Neuronal stem cell (in vitro differentiated cells): ENCODE measurements around the gene SSBP3.
A peak's percentile ranks its signal among the peaks of the same experiment; 100 is the strongest.

Source experiments
- DNase-seq: peaks from one replicate; pipeline ENCODE4 v3.0.0-alpha.2; 2013; ENCODE audit warnings: low spot score
- H2AFZ ChIP-seq: one replicate; pipeline ENCODE4 v1.6.1; 2013; ENCODE audit warnings: mild to moderate bottlenecking, low read length, inconsistent platforms
- H2AK5ac ChIP-seq: 2 replicates; pipeline ENCODE4 v1.6.1; 2013; ENCODE audit warnings: low read depth, mild to moderate bottlenecking, inconsistent platforms, low read length, moderate library complexity, mixed read lengths
- H2BK120ac ChIP-seq: 2 replicates; pipeline ENCODE4 v1.6.1; 2013; ENCODE audit warnings: low read depth, mild to moderate bottlenecking, inconsistent platforms, low read length, moderate library complexity, mixed read lengths
- H2BK12ac ChIP-seq: one replicate; pipeline ENCODE4 v1.6.1; 2013; ENCODE audit warnings: low read length, inconsistent platforms
- H2BK15ac ChIP-seq: 2 replicates; pipeline ENCODE4 v1.6.1; 2013; ENCODE audit warnings: mild to moderate bottlenecking, low read length, inconsistent platforms, mixed read lengths
- H2BK5ac ChIP-seq: one replicate; pipeline ENCODE4 v1.6.1; 2013; ENCODE audit warnings: inconsistent platforms, mild to moderate bottlenecking, low read length, moderate library complexity
- H3K14ac ChIP-seq: one replicate; pipeline ENCODE4 v1.6.1; 2013; ENCODE audit warnings: low read length, inconsistent platforms
- H3K18ac ChIP-seq: 2 replicates; pipeline ENCODE4 v1.6.1; 2013; ENCODE audit warnings: low read length, inconsistent platforms
- H3K23ac ChIP-seq: 2 replicates; pipeline ENCODE4 v1.6.1; 2013; ENCODE audit warnings: low read depth, mild to moderate bottlenecking, mixed read lengths, low read length, inconsistent platforms; ENCODE audit not compliant: poor library complexity
- H3K27ac ChIP-seq: replicated peaks from 3 replicates; pipeline ENCODE4 v1.5.1; 2013; ENCODE audit warnings: low read length, inconsistent platforms
- H3K27me3 ChIP-seq, 3 experiments: 2 replicates each; pipeline ENCODE4 v1.6.1; 2013; ENCODE audit warnings: low read length in 3 of 3, mild to moderate bottlenecking in 2 of 3, inconsistent platforms in 1 of 3, low read depth in 1 of 3, mixed read lengths in 1 of 3, moderate library complexity in 1 of 3; ENCODE audit not compliant: control insufficient read depth in 3 of 3, insufficient read depth in 3 of 3
- H3K36me3 ChIP-seq, 2 donors: replicated peaks in 1 of 2; 2 replicates each; pipeline ENCODE4 v1.6.1; 2013; ENCODE audit warnings: low read length in 2 of 2; ENCODE audit not compliant: control insufficient read depth in 2 of 2, insufficient read depth in 2 of 2
- H3K4ac ChIP-seq: 2 replicates; pipeline ENCODE4 v1.6.1; 2013; ENCODE audit warnings: inconsistent platforms, mild to moderate bottlenecking, low read length, moderate library complexity
- H3K4me1 ChIP-seq, 2 donors: 1 replicate in 1 of 2; 2 replicates in 1 of 2; pipeline ENCODE4 v1.6.1; 2013; ENCODE audit warnings: low read length in 2 of 2, low read depth in 1 of 2; ENCODE audit not compliant: control insufficient read depth in 2 of 2, insufficient read depth in 1 of 2
- H3K4me2 ChIP-seq: one replicate; pipeline ENCODE4 v1.6.1; 2013; ENCODE audit warnings: mild to moderate bottlenecking, low read length, inconsistent platforms; ENCODE audit not compliant: insufficient read depth, poor library complexity, severe bottlenecking
- H3K4me3 ChIP-seq, 2 donors: 2 replicates each; pipeline ENCODE4 v1.5.1; 2013; ENCODE audit warnings: low read length in 2 of 2, mild to moderate bottlenecking in 2 of 2, inconsistent platforms in 1 of 2, moderate library complexity in 1 of 2
- H3K79me1 ChIP-seq: one replicate; pipeline ENCODE4 v1.6.1; 2013; ENCODE audit warnings: low read depth, mild to moderate bottlenecking, inconsistent platforms, low read length, moderate library complexity
- H3K9ac ChIP-seq: one replicate; pipeline ENCODE4 v1.6.1; 2013; ENCODE audit warnings: mild to moderate bottlenecking, low read depth, low read length, inconsistent platforms; ENCODE audit not compliant: poor library complexity
- H3K9me3 ChIP-seq, 2 donors: replicated peaks in 1 of 2; 2 replicates each; pipeline versions ENCODE3 to v1.6.1; 2013; ENCODE audit warnings: low read length in 2 of 2, mild to moderate bottlenecking in 2 of 2, inconsistent platforms in 1 of 2, low read depth in 1 of 2, mixed read lengths in 1 of 2, moderate library complexity in 1 of 2; ENCODE audit not compliant: control insufficient read depth in 2 of 2, insufficient read depth in 1 of 2
- H4K8ac ChIP-seq: one replicate; pipeline ENCODE4 v1.6.1; 2013; ENCODE audit warnings: low read depth, mild to moderate bottlenecking, inconsistent platforms, low read length, moderate library complexity
- H4K91ac ChIP-seq: one replicate; pipeline ENCODE4 v1.6.1; 2013; ENCODE audit warnings: low read length, low read depth, mild to moderate bottlenecking, inconsistent platforms; ENCODE audit not compliant: poor library complexity
- WGBS, 2 donors: extraction: QIAGEN DNeasy Blood & Tissue Kit; methylation state at CpG; one replicate each; pipeline ENCODE4 v1.1.7; 2013; ENCODE audit warnings: missing lambda C conversion rate in 2 of 2, mixed read lengths in 1 of 2; ENCODE audit not compliant: insufficient read length in 2 of 2, insufficient replicate concordance in 1 of 2; ENCODE audit errors: extremely low coverage in 2 of 2; 5-methylcytosine and 5-hydroxymethylcytosine counted together

Gene SSBP3

GRCh38 chr1:54404939-54405897 lies 976 bp downstream of the SSBP3 start:
- Histone ChIP-seq H4K91ac (no peak overlapping the region), H3K9ac (peak overlapping the region; percentile 94), H3K36me3 (peaks cover 14 to 47% of the 10 kb centered on the region in 2 donors), H3K18ac (peak overlapping the region; percentile 95), H3K23ac (peak overlapping the region; percentile 86), H3K4me3 (peak overlapping the region; percentile 94 to 97), H3K27me3 (no peaks in the 10 kb centered on the region), H2BK120ac (no peak overlapping the region), H3K4ac (no peak overlapping the region), H3K9me3 (peaks cover 0 to 3% of the 10 kb centered on the region in 2 donors), H3K79me1 (peaks cover 11% of the 10 kb centered on the region), H2AFZ (peak overlapping the region; percentile 8), H4K8ac (no peak overlapping the region), H2AK5ac (peak overlapping the region; percentile 43), H3K4me2 (peak overlapping the region; percentile 92), H2BK12ac (no peak overlapping the region), H2BK15ac (peak overlapping the region; percentile 77), H2BK5ac (peak overlapping the region; percentile 67), H3K14ac (peak overlapping the region; percentile 95), H3K4me1 (peaks cover 25 to 41% of the 10 kb centered on the region in 2 donors), H3K27ac (no peak overlapping the region)
- DNase-seq = no peak
- no CpG with 5 or more reads among the region's 92 CpGs for WGBS, 2 donors

- Histone ChIP-seq H3K14ac (no peak overlapping the region), H3K9ac (no peak overlapping the region), H3K18ac (peak overlapping the region; percentile 55), H3K4me2 (peak overlapping the region; percentile 92), H3K27ac (no peak overlapping the region), H2BK15ac (peak overlapping the region; percentile 83), H2AFZ (no peak overlapping the region), H2BK5ac (no peak overlapping the region), H3K4me3 (peak overlapping the region; percentile 40 to 94), H2AK5ac (no peak overlapping the region), H3K79me1 (peaks cover 11% of the 10 kb centered on the region), H3K4me1 (peaks cover 23 to 39% of the 10 kb centered on the region in 2 donors), H3K4ac (no peak overlapping the region), H2BK120ac (no peak overlapping the region), H3K36me3 (peaks cover 21 to 57% of the 10 kb centered on the region in 2 donors), H4K91ac (no peak overlapping the region), H3K27me3 (no peaks in the 10 kb centered on the region), H2BK12ac (no peak overlapping the region), H3K9me3 (peaks cover under 1 to 3% of the 10 kb centered on the region in 2 donors), H4K8ac (no peak overlapping the region), H3K23ac (no peak overlapping the region)
- WGBS, 2 donors = no CpG with 5 or more reads among the region's 11 CpGs
- DNase-seq = no peak
Observed at GRCh38 chr1:54404263-54404662, 1.9 kb downstream of the SSBP3 start.

- Histone ChIP-seq H3K27me3 (no peaks in the 10 kb centered on the region), H2BK12ac (no peak overlapping the region), H3K4me3 (peak overlapping the region in 1 of 2 donors; percentile 94), H4K8ac (no peak overlapping the region), H2AK5ac (no peak overlapping the region), H3K4me2 (peak overlapping the region; percentile 92), H3K9me3 (peaks cover 3% of the 10 kb centered on the region in 2 donors), H3K4ac (no peak overlapping the region), H4K91ac (no peak overlapping the region), H3K23ac (peak overlapping the region; percentile 18), H3K4me1 (peaks cover 21 to 39% of the 10 kb centered on the region in 2 donors), H3K27ac (no peak overlapping the region), H2AFZ (no peak overlapping the region), H3K14ac (no peak overlapping the region), H3K79me1 (peaks cover 11% of the 10 kb centered on the region), H2BK5ac (no peak overlapping the region), H3K18ac (peak overlapping the region; percentile 20), H2BK120ac (no peak overlapping the region), H2BK15ac (no peak overlapping the region), H3K36me3 (peaks cover 25 to 61% of the 10 kb centered on the region in 2 donors), H3K9ac (no peak overlapping the region)
- no CpG with 5 or more reads among the region's 10 CpGs for WGBS, 2 donors
- no peak for DNase-seq
Observed at GRCh38 chr1:54403808-54404261, 2.4 kb downstream of the SSBP3 start.

GRCh38 chr1:54403405-54403804 lies 2.8 kb downstream of the SSBP3 start:
- no peak overlapping the region for H2BK12ac ChIP-seq
- peaks cover 11% of the 10 kb centered on the region for H3K79me1 ChIP-seq
- H2BK120ac ChIP-seq = no peak overlapping the region
- H3K9ac ChIP-seq = no peak overlapping the region
- H3K4ac ChIP-seq = no peak overlapping the region
- H2BK5ac ChIP-seq = no peak overlapping the region
- peaks cover 28 to 65% of the 10 kb centered on the region in 2 donors for H3K36me3 ChIP-seq
- whole genome bisulfite sequencing, 2 donors = no CpG with 5 or more reads among the region's 9 CpGs
- H3K27me3 ChIP-seq = no peaks in the 10 kb centered on the region
- H3K23ac ChIP-seq = no peak overlapping the region
- no peak overlapping the region for H3K27ac ChIP-seq
- H2BK15ac ChIP-seq = no peak overlapping the region
- H3K4me2 ChIP-seq = peak overlapping the region; percentile 43
- no peak overlapping the region for H3K18ac ChIP-seq
- peaks cover 17 to 35% of the 10 kb centered on the region in 2 donors for H3K4me1 ChIP-seq
- H3K4me3 ChIP-seq = peak overlapping the region in 1 of 2 donors; percentile 94
- H4K8ac ChIP-seq = no peak overlapping the region
- no peak overlapping the region for H3K14ac ChIP-seq
- DNase-seq = no peak
- H4K91ac ChIP-seq = no peak overlapping the region
- H3K9me3 ChIP-seq = peaks cover 3% of the 10 kb centered on the region in 2 donors
- H2AK5ac ChIP-seq = no peak overlapping the region
- no peak overlapping the region for H2AFZ ChIP-seq
